GM19468 (cell line): ENCODE data around the gene DEFB125.
"Not testable (repeated sequence)": the region's sequence is repeated elsewhere in the genome, so short reads cannot be mapped to it uniquely, and the experiment has no call there.

Experiments
- ATAC-seq: cut with Tn5 transposase; IDR thresholded peaks from one replicate; pipeline ENCODE4 v1.9.1; 2021; ENCODE audit warnings: mild to moderate bottlenecking, moderate library complexity, moderate number of reproducible peaks; ENCODE audit not compliant: unreplicated experiment; ENCODE audit errors: extremely low read depth

DEFB125 gene

GRCh38 chr20:87401-87800, at the start of gene DEFB125:
Gene DEFB125 (plus strand): TSS chr20:87672. CDS start chr20:87710, 38 bp downstream.
- ATAC-seq = no peak

- ATAC-seq = no peak
These were observed 27.2 kb upstream of the DEFB125 start for GRCh38 chr20:60035-60918.

GRCh38 chr20:61230-61629, 26.2 kb upstream of the DEFB125 start:
- no peak for ATAC-seq

- ATAC-seq = no peak
These were observed 25.7 kb upstream of the DEFB125 start for GRCh38 chr20:61757-62156.

GRCh38 chr20:62487-62886, 25.0 kb upstream of the DEFB125 start:
- no peak for ATAC-seq

GRCh38 chr20:64026-64603, 23.4 kb upstream of the DEFB125 start:
- ATAC-seq = no peak

GRCh38 chr20:64766-65322, 22.6 kb upstream of the DEFB125 start:
- no peak for ATAC-seq

- no peak for ATAC-seq
These were observed 10.2 kb upstream of the DEFB125 start for GRCh38 chr20:77231-77630.

- no peak for ATAC-seq
These were observed 9.1 kb upstream of the DEFB125 start for GRCh38 chr20:78338-78737.

GRCh38 chr20:79565-79964, 7.9 kb upstream of the DEFB125 start:
- ATAC-seq = no peak

- ATAC-seq = no peak
These were observed 3.2 kb downstream of the DEFB125 start for GRCh38 chr20:90651-91050.

GRCh38 chr20:93641-94040, 6.2 kb downstream of the DEFB125 start:
- no peak for ATAC-seq

- no peak for ATAC-seq
These were observed 7.7 kb downstream of the DEFB125 start for GRCh38 chr20:95215-95614.

- not testable (repeated sequence) for ATAC-seq
These were observed 10.2 kb downstream of the DEFB125 start for GRCh38 chr20:97691-98090.

GRCh38 chr20:101975-102374, 14.5 kb downstream of the DEFB125 start:
- no peak for ATAC-seq

- no peak for ATAC-seq
These were observed 16.0 kb downstream of the DEFB125 start for GRCh38 chr20:103456-103855.

GRCh38 chr20:112396-112795, 24.9 kb downstream of the DEFB125 start:
- ATAC-seq = no peak

GRCh38 chr20:117518-117917, 30.0 kb downstream of the DEFB125 start:
- ATAC-seq = no peak

- ATAC-seq = not testable (repeated sequence)
These were observed 42.4 kb downstream of the DEFB125 start for GRCh38 chr20:129786-130323.

GRCh38 chr20:137668-138490, 50.4 kb downstream of the DEFB125 start:
- ATAC-seq = no peak
